A549 (cell line): ENCODE measurements around the gene APCDD1L. TPM values are rescaled to one million over a fixed set of nuclear protein-coding genes. Genes with fewer than 3 reads are reported as not detected.

Experiments used
- ATAC-seq, 2 experiments: fragments of 200-7000 bp in 1 of 2; fragments of >200 bp in 1 of 2; cut with Nextera tagmentation in 1 of 2; cut with Tn5 transposase in 1 of 2; 3 replicates each; pipeline versions ENCODE4 v1.8.0 to v1.9.1; 2018 to 2020; ENCODE audit warnings: mild to moderate bottlenecking in 1 of 2, moderate library complexity in 1 of 2
- CTCF ChIA-PET: fragments of 300-600 bp; sonication (Branson Sonifier 250); formaldehyde crosslinking; extraction: SDS; loops from one replicate; lab custom pipeline; 2021; ENCODE audit warnings: antibody characterized with exemption, inconsistent platforms; lab: Yijun Ruan, JAX
- POLR2A ChIA-PET: fragments of 350-600 bp; formaldehyde crosslinking; extraction: SDS; loops from one replicate; lab custom pipeline; 2021; ENCODE audit warnings: antibody characterized with exemption, inconsistent platforms; lab: Yijun Ruan, JAX
- DNase-seq, 2 experiments: peaks; one replicate each; pipeline versions ENCODE4 v3.0.0 to v3.0.0-alpha.2; 2011 to 2016; ENCODE audit warnings: low read depth in 1 of 2, low spot score in 1 of 2
- FAIRE-seq: peaks from 2 replicates; lab custom pipeline; 2011; peaks lifted over from hg19 to GRCh38; lab: Jason Lieb, UNC
- H3K27ac ChIP-seq, 2 experiments: fragments of >200 bp; sonication (Bioruptor Twin); formaldehyde crosslinking; 3 replicates each; pipeline ENCODE4 v1.5.1; 2016 to 2017
- H3K4me1 ChIP-seq: fragments of >200 bp; sonication (Bioruptor Twin); formaldehyde crosslinking; 3 replicates; pipeline ENCODE4 v1.6.1; 2016
- H3K4me2 ChIP-seq: fragments of >200 bp; sonication (Bioruptor Twin); formaldehyde crosslinking; 3 replicates; pipeline ENCODE4 v1.6.1; 2016
- H3K4me3 ChIP-seq: fragments of >200 bp; sonication (Bioruptor Twin); formaldehyde crosslinking; 3 replicates; pipeline ENCODE4 v1.5.1; 2016
- H3K9me3 ChIP-seq: fragments of >200 bp; sonication (Bioruptor Twin); formaldehyde crosslinking; 3 replicates; pipeline ENCODE4 v1.6.1; 2016
- CEBPB ChIP-seq, 2 experiments: fragments of >200 bp in 1 of 2; sonication (Bioruptor Twin) in 1 of 2; formaldehyde crosslinking in 1 of 2; IDR thresholded peaks; 2 replicates each; pipeline ENCODE4 v1.6.1; 2012 to 2016
- CHD2 ChIP-seq: fragments of 150-350 bp; IDR thresholded peaks from 2 replicates; pipeline ENCODE4 v1.6.1; 2014; ENCODE audit warnings: low read length; ENCODE audit not compliant: partially characterized antibody
- CHD4 ChIP-seq: fragments of 200-600 bp; sonication (generic); IDR thresholded peaks from 2 replicates; pipeline ENCODE4 v1.6.1; 2016; ENCODE audit warnings: antibody characterized with exemption, mild to moderate bottlenecking, borderline replicate concordance
- E2F6 ChIP-seq: IDR thresholded peaks from 2 replicates; pipeline ENCODE4 v1.6.1; 2012; ENCODE audit warnings: low read depth, borderline replicate concordance
- EHF ChIP-seq: fragments of 250-450 bp; sonication (Bioruptor Pico); IDR thresholded peaks from 2 replicates; pipeline ENCODE4 v1.5.0; 2020; ENCODE audit warnings: mild to moderate bottlenecking
- EHMT2 ChIP-seq: fragments of 200-600 bp; sonication (generic); IDR thresholded peaks from 2 replicates; pipeline ENCODE4 v1.6.1; 2016; ENCODE audit warnings: antibody characterized with exemption, low read depth, mild to moderate bottlenecking, moderate library complexity
- EP300 ChIP-seq, 2 experiments: fragments of >200 bp; sonication (Bioruptor Twin); formaldehyde crosslinking; IDR thresholded peaks; 2 replicates in 1 of 2; 3 replicates in 1 of 2; pipeline ENCODE4 v1.6.1; 2016 to 2017
- ESRRA ChIP-seq: fragments of 150-350 bp; IDR thresholded peaks from 2 replicates; pipeline ENCODE4 v1.6.1; 2014; ENCODE audit warnings: mild to moderate bottlenecking, low read length, borderline replicate concordance
- FOSL2 ChIP-seq, 2 experiments: fragments of 450-650 bp in 1 of 2; fragments of >200 bp in 1 of 2; sonication (Bioruptor Twin) in 1 of 2; formaldehyde crosslinking; IDR thresholded peaks; 2 replicates each; pipeline versions ENCODE4 v1.5.0 to v1.6.1; 2016 to 2020; ENCODE audit warnings: mild to moderate bottlenecking in 1 of 2, moderate library complexity in 1 of 2
- GATA3 ChIP-seq: IDR thresholded peaks from 2 replicates; pipeline ENCODE4 v1.6.1; 2012; ENCODE audit warnings: borderline replicate concordance
- HDAC2 ChIP-seq: fragments of 200-600 bp; sonication (generic); IDR thresholded peaks from 2 replicates; pipeline ENCODE4 v1.6.1; 2016
- HES2 ChIP-seq: fragments of >200 bp; sonication (Bioruptor Twin); formaldehyde crosslinking; IDR thresholded peaks from 2 replicates; pipeline ENCODE4 v1.6.1; 2016
- HEYL ChIP-seq: fragments of 250-450 bp; sonication (Bioruptor Pico); IDR thresholded peaks from 2 replicates; pipeline ENCODE4 v1.8.0; 2021; ENCODE audit warnings: mild to moderate bottlenecking, moderate library complexity
- HOXB13 ChIP-seq: fragments of 250-450 bp; sonication (Bioruptor Pico); IDR thresholded peaks from 2 replicates; pipeline ENCODE4 v1.5.0; 2020; ENCODE audit warnings: low read depth, mild to moderate bottlenecking, moderate library complexity
- JUNB ChIP-seq: fragments of >200 bp; sonication (Bioruptor Twin); formaldehyde crosslinking; IDR thresholded peaks from 2 replicates; pipeline ENCODE4 v1.6.1; 2016
- POLR2AphosphoS2 ChIP-seq: conservative IDR thresholded peaks from 2 replicates; pipeline ENCODE4 v1.6.1; 2012; ENCODE audit warnings: low read length, improper control_type of control experiment, inconsistent platforms
- SREBF2 ChIP-seq: fragments of 450-650 bp; IDR thresholded peaks from 2 replicates; pipeline ENCODE4 v1.6.1; 2014; ENCODE audit warnings: mild to moderate bottlenecking, moderate library complexity
- TFCP2L1 ChIP-seq: fragments of 250-450 bp; sonication (Bioruptor Pico); IDR thresholded peaks from 2 replicates; pipeline ENCODE4 v1.5.0; 2021; ENCODE audit warnings: mild to moderate bottlenecking
- ZSCAN20 ChIP-seq: fragments of 250-450 bp; sonication (Bioruptor Pico); IDR thresholded peaks from 2 replicates; pipeline ENCODE4 v1.8.0; 2022; ENCODE audit warnings: mild to moderate bottlenecking, moderate library complexity
- WGBS: methylation state at CpG from one replicate; pipeline ENCODE4 v1.1.6; 2017; ENCODE audit errors: missing lambda C conversion rate; 5-methylcytosine and 5-hydroxymethylcytosine counted together
- polyA plus RNA-seq, 4 experiments: library from polyadenylated mRNA; depleted of rRNA in 3 of 4; stranded (reverse); fragments of >200 nt; fragmentation: RNase III in 1 of 4; extraction: RNeasy Plus Mini Kit Qiagen cat#74134 plus additional on column Dnase treatment in 1 of 4; gene quantifications; 2 replicates in 3 of 4; 3 replicates in 1 of 4; pipeline ENCODE4 v1.2.3, GENCODE V29; 2011 to 2017
- TF ChIP-seq, protein P1 (sequence below): fragments of >200 bp; sonication (Bioruptor Twin); formaldehyde crosslinking; IDR thresholded peaks from 3 replicates; pipeline ENCODE4 v1.6.1; 2016
- TF ChIP-seq, protein P2 (sequence below): fragments of 250-450 bp; sonication (Bioruptor Pico); IDR thresholded peaks from 2 replicates; pipeline ENCODE4 v1.5.0; 2021; ENCODE audit warnings: mild to moderate bottlenecking, moderate library complexity, borderline replicate concordance
- TF ChIP-seq, protein P3 (sequence below): IDR thresholded peaks from 2 replicates; pipeline ENCODE4 v1.6.1; 2012

APCDD1L gene
- polyA plus RNA-seq, 2 of the 4 experiments (the other 2 are of a cell fraction), result not detected

GRCh38 chr20:58466095-58466708 lies 49.0 kb downstream of the APCDD1L start:
- Histone ChIP-seq H3K4me2 (no peak overlapping the region), H3K4me1 (no peaks in the 10 kb centered on the region), H3K4me3 (no peak overlapping the region), H3K27ac (no peak overlapping the region), H3K9me3 (no peaks in the 10 kb centered on the region)
- WGBS, result 78% methylated on average over 27 of the region's 27 CpGs
- ChIA-PET CTCF (interaction anchor here (0.6 to 1.2 kb wide), 2 partner anchors 179 to 185 kb away, joined by 3 to 7 read pairs; partner anchors contain the start of gene STX16), POLR2A (no interaction called here)
- ATAC-seq, result no peak
- DNase-seq, result no peak
- FAIRE-seq, result no peak
- no peak for TF ChIP-seq GATA3
- no peak for TF ChIP-seq E2F6
- TF ChIP-seq, protein P1, sequence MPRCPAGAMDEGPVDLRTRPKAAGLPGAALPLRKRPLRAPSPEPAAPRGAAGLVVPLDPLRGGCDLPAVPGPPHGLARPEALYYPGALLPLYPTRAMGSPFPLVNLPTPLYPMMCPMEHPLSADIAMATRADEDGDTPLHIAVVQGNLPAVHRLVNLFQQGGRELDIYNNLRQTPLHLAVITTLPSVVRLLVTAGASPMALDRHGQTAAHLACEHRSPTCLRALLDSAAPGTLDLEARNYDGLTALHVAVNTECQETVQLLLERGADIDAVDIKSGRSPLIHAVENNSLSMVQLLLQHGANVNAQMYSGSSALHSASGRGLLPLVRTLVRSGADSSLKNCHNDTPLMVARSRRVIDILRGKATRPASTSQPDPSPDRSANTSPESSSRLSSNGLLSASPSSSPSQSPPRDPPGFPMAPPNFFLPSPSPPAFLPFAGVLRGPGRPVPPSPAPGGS, result no peak
- TF ChIP-seq, protein P2, sequence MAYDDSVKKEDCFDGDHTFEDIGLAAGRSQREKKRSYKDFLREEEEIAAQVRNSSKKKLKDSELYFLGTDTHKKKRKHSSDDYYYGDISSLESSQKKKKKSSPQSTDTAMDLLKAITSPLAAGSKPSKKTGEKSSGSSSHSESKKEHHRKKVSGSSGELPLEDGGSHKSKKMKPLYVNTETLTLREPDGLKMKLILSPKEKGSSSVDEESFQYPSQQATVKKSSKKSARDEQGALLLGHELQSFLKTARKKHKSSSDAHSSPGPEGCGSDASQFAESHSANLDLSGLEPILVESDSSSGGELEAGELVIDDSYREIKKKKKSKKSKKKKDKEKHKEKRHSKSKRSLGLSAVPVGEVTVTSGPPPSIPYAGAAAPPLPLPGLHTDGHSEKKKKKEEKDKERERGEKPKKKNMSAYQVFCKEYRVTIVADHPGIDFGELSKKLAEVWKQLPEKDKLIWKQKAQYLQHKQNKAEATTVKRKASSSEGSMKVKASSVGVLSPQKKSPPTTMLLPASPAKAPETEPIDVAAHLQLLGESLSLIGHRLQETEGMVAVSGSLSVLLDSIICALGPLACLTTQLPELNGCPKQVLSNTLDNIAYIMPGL (CRISPR knock-in tag), result no peak
- TF ChIP-seq HDAC2, result no peak
- no peak for TF ChIP-seq ZSCAN20 (CRISPR knock-in tag)

DNA sequence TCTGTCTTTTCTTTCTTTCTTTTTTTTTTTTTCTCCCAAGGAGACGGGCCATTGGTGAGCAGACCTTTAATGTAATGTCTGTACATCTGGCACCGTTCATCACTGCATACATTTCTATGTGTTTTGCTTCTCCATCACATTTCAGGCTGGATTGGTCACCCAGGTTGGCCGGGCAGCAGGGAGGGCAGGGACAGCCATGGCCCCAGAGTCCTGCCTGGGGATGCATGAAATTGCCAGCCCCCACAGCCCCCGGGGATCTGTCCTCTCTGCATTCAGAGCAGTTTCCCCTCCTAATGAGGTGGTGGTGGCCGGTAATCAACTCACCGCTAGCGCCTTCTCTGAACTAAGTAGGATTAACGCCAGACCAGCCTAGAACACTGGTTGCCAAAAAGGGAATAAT lies 50.4 kb downstream of the APCDD1L start:
- ATAC-seq (no peak), DNase-seq (no peak), FAIRE-seq (no peak)
- Histone ChIP-seq H3K27ac (no peak overlapping the region), H3K9me3 (no peaks in the 10 kb centered on the region), H3K4me1 (no peaks in the 10 kb centered on the region), H3K4me2 (no peak overlapping the region), H3K4me3 (no peak overlapping the region)
- TF ChIP-seq ESRRA (no peak), CEBPB (IDR thresholded peaks at IDR 0.05) (no peak), EHMT2 (no peak), TFCP2L1 (no peak), FOSL2 (IDR thresholded peaks at IDR 0.05) (no peak), FOSL2 (CRISPR knock-in tag; IDR thresholded peaks at IDR 0.05) (no peak), HOXB13 (no peak)
- WGBS, result 70% methylated on average over 8 of the region's 8 CpGs
- CTCF ChIA-PET, result interaction anchor here (0.6 kb wide), 1 partner anchor 41 kb away, joined by 3 read pairs; no protein-coding TSS in a partner anchor
- POLR2A ChIA-PET, result no interaction called here

- CTCF ChIA-PET, result interaction anchor here (0.6 to 2.7 kb wide), 3 partner anchors 9 to 866 kb away, joined by 3 to 9 read pairs (median 3); no protein-coding TSS in a partner anchor
- DNase-seq (no peak), FAIRE-seq (no peak), ATAC-seq (no peak)
- POLR2A ChIA-PET, result no interaction called here
- no peaks in the 10 kb centered on the region for H3K4me1 ChIP-seq
- TF ChIP-seq HDAC2 (no peak), JUNB (no peak), HES2 (no peak), EHF (no peak), SREBF2 (no peak), CHD2 (no peak), POLR2AphosphoS2 (no peak), EP300 (IDR thresholded peaks at IDR 0.05) (no peak), GATA3 (no peak), CEBPB (IDR thresholded peaks at IDR 0.05) (no peak), HEYL (CRISPR knock-in tag) (no peak), CHD4 (no peak)
- TF ChIP-seq, protein P1, result no peak
- TF ChIP-seq, protein P3, sequence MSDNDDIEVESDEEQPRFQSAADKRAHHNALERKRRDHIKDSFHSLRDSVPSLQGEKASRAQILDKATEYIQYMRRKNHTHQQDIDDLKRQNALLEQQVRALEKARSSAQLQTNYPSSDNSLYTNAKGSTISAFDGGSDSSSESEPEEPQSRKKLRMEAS, result no peak
- no peaks in the 10 kb centered on the region for H3K9me3 ChIP-seq
- no peak overlapping the region for H3K27ac ChIP-seq
- 90% methylated on average over 10 of the region's 10 CpGs for WGBS
- H3K4me3 ChIP-seq, result no peak overlapping the region
- no peak overlapping the region for H3K4me2 ChIP-seq
Measured at GRCh38 chr20:58463256-58463655, 51.9 kb downstream of the APCDD1L start.
